Panc1 (cell line): Measurements from ENCODE around the gene PRKCA. TPM values are rescaled to one million over a fixed set of nuclear protein-coding genes. Genes with fewer than 3 reads are reported as not detected.

Experiments
- ATAC-seq: fragments of 200-7000 bp; cut with Tn5 transposase; 2 replicates; pipeline ENCODE4 v1.9.1; 2020; ENCODE audit warnings: mild to moderate bottlenecking, moderate library complexity
- BruUV-seq: library from RNA; stranded (reverse); fragments of 400-500 nt; replicated peaks from 2 replicates; lab custom pipeline; 2021; lab: Mats Ljungman, UMichigan
- CTCF ChIA-PET: fragments of 300-600 bp; sonication (Branson Sonifier 250); formaldehyde crosslinking; loops from one replicate; lab custom pipeline; 2022; ENCODE audit warnings: antibody characterized with exemption; lab: Charles Lee
- POLR2A ChIA-PET: fragments of 300-600 bp; sonication (Branson Sonifier 250); formaldehyde crosslinking; loops from one replicate; lab custom pipeline; 2022; ENCODE audit warnings: antibody characterized with exemption; lab: Charles Lee
- DNase-seq: peaks from one replicate; pipeline ENCODE4 v3.0.0-alpha.2; 2010; ENCODE audit warnings: low read depth, low spot score
- H3K27ac ChIP-seq: 2 replicates; pipeline ENCODE4 v1.5.1; 2011; ENCODE audit warnings: mild to moderate bottlenecking, low read length, inconsistent platforms
- H3K27me3 ChIP-seq: fragments of 200-500 bp; sonication (Bioruptor generic); 2 replicates; pipeline ENCODE4 v1.6.0; 2014; ENCODE audit warnings: low read length, inconsistent platforms; ENCODE audit not compliant: control insufficient read depth, insufficient read depth
- H3K36me3 ChIP-seq: fragments of 200-500 bp; sonication (Bioruptor generic); 2 replicates; pipeline ENCODE4 v1.5.1; 2014; ENCODE audit warnings: inconsistent platforms, mild to moderate bottlenecking, low read length, moderate library complexity; ENCODE audit not compliant: control insufficient read depth, insufficient read depth
- H3K4me1 ChIP-seq: 2 replicates; pipeline ENCODE4 v1.5.1; 2011; ENCODE audit warnings: inconsistent platforms, mild to moderate bottlenecking, low read length, moderate library complexity; ENCODE audit not compliant: control insufficient read depth, insufficient read depth
- H3K4me3 ChIP-seq, 2 experiments: 2 replicates each; pipeline ENCODE4 v1.5.1; 2011 to 2012; ENCODE audit warnings: low read depth in 2 of 2, low read length in 2 of 2, mild to moderate bottlenecking in 2 of 2, inconsistent platforms in 1 of 2, moderate library complexity in 1 of 2
- H3K9me3 ChIP-seq: fragments of 200-500 bp; sonication (Bioruptor generic); 2 replicates; pipeline ENCODE4 v1.5.1; 2014; ENCODE audit warnings: low read depth, mild to moderate bottlenecking, inconsistent platforms, low read length, moderate library complexity; ENCODE audit not compliant: control insufficient read depth, insufficient read depth
- POLR2AphosphoS5 ChIP-seq: IDR thresholded peaks from 2 replicates; pipeline ENCODE4 v1.6.1; 2012; ENCODE audit warnings: mild to moderate bottlenecking, low read depth, low read length, moderate library complexity
- SIN3A ChIP-seq: IDR thresholded peaks from 2 replicates; pipeline ENCODE4 v1.6.1; 2012; ENCODE audit warnings: low read depth, mild to moderate bottlenecking, low read length, moderate library complexity, borderline replicate concordance; ENCODE audit not compliant: insufficient read depth
- TCF7L2 ChIP-seq: IDR thresholded peaks from 2 replicates; pipeline ENCODE4 v1.6.1; 2011; ENCODE audit warnings: mild to moderate bottlenecking, low read depth, low read length, inconsistent platforms
- in situ Hi-C: cut with HindIII; loops from 2 replicates; pipeline ENCODE4 v1.10.0; 2016; ENCODE audit warnings: low sequenced_read_pairs, low pct_unique_long_range_greater_than_20kb
- intact Hi-C: fragments of 100-400 bp; cut with micrococcal nuclease; formaldehyde crosslinking; loops from one replicate; pipeline ENCODE4 v1.10.0; 2022; ENCODE audit not compliant: unreplicated experiment
- total RNA-seq: library from RNA; stranded (reverse); gene quantifications from one replicate; pipeline ENCODE4 v1.2.1, GENCODE V29; 2021; ENCODE audit not compliant: unreplicated experiment
- TF ChIP-seq, protein P1 (sequence below): fragments of 450-650 bp; IDR thresholded peaks from 2 replicates; pipeline ENCODE4 v1.5.1; 2017; ENCODE audit warnings: mild to moderate bottlenecking
- TF ChIP-seq, protein P2 (sequence below), 2 experiments: IDR thresholded peaks; 2 replicates each; pipeline ENCODE4 v1.6.1; 2011 to 2012; ENCODE audit warnings: low read depth in 2 of 2, control low read depth in 1 of 2, low read length in 1 of 2, mild to moderate bottlenecking in 1 of 2, moderate library complexity in 1 of 2; ENCODE audit not compliant: insufficient read depth in 1 of 2

The PRKCA gene
- total RNA-seq, 1 experiment from 2014 or later = 53.0 TPM

- CTCF ChIA-PET = interaction anchor here (0.6 to 0.9 kb wide), 3 partner anchors 10 to 152 kb away, joined by 3 to 8 read pairs (median 5); no protein-coding TSS in a partner anchor
- no TSS peak for BruUV-seq
- Histone ChIP-seq H3K27ac (no peak overlapping the region), H3K9me3 (no peaks in the 10 kb centered on the region), H3K4me1 (peaks cover 8% of the 10 kb centered on the region), H3K27me3 (no peaks in the 10 kb centered on the region), H3K4me3 (no peak overlapping the region), H3K36me3 (no peaks in the 10 kb centered on the region)
- POLR2A ChIA-PET = interaction anchor here (0.6 to 0.7 kb wide), 3 partner anchors 10 to 213 kb away, joined by 3 to 6 read pairs (median 3); no protein-coding TSS in a partner anchor
- DNase-seq (no peak), ATAC-seq (no peak)
- TF ChIP-seq, protein P1, sequence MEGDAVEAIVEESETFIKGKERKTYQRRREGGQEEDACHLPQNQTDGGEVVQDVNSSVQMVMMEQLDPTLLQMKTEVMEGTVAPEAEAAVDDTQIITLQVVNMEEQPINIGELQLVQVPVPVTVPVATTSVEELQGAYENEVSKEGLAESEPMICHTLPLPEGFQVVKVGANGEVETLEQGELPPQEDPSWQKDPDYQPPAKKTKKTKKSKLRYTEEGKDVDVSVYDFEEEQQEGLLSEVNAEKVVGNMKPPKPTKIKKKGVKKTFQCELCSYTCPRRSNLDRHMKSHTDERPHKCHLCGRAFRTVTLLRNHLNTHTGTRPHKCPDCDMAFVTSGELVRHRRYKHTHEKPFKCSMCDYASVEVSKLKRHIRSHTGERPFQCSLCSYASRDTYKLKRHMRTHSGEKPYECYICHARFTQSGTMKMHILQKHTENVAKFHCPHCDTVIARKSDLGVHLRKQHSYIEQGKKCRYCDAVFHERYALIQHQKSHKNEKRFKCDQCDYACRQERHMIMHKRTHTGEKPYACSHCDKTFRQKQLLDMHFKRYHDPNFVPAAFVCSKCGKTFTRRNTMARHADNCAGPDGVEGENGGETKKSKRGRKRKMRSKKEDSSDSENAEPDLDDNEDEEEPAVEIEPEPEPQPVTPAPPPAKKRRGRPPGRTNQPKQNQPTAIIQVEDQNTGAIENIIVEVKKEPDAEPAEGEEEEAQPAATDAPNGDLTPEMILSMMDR = no peak
- TF ChIP-seq POLR2AphosphoS5 (no peak), TCF7L2 (no peak), SIN3A (no peak)
- TF ChIP-seq, protein P2, sequence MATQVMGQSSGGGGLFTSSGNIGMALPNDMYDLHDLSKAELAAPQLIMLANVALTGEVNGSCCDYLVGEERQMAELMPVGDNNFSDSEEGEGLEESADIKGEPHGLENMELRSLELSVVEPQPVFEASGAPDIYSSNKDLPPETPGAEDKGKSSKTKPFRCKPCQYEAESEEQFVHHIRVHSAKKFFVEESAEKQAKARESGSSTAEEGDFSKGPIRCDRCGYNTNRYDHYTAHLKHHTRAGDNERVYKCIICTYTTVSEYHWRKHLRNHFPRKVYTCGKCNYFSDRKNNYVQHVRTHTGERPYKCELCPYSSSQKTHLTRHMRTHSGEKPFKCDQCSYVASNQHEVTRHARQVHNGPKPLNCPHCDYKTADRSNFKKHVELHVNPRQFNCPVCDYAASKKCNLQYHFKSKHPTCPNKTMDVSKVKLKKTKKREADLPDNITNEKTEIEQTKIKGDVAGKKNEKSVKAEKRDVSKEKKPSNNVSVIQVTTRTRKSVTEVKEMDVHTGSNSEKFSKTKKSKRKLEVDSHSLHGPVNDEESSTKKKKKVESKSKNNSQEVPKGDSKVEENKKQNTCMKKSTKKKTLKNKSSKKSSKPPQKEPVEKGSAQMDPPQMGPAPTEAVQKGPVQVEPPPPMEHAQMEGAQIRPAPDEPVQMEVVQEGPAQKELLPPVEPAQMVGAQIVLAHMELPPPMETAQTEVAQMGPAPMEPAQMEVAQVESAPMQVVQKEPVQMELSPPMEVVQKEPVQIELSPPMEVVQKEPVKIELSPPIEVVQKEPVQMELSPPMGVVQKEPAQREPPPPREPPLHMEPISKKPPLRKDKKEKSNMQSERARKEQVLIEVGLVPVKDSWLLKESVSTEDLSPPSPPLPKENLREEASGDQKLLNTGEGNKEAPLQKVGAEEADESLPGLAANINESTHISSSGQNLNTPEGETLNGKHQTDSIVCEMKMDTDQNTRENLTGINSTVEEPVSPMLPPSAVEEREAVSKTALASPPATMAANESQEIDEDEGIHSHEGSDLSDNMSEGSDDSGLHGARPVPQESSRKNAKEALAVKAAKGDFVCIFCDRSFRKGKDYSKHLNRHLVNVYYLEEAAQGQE (IDR thresholded peaks at IDR 0.05; ENCODE audit: insufficient read depth in 1 of 2, low read depth in 2 of 2, low read length in 1 of 2) = no peak
- intact Hi-C loops (no loop called here), in situ Hi-C loops (no loop called here)
Measured at GRCh38 chr17:66414561-66415175, 112.3 kb downstream of the PRKCA start.

DNA sequence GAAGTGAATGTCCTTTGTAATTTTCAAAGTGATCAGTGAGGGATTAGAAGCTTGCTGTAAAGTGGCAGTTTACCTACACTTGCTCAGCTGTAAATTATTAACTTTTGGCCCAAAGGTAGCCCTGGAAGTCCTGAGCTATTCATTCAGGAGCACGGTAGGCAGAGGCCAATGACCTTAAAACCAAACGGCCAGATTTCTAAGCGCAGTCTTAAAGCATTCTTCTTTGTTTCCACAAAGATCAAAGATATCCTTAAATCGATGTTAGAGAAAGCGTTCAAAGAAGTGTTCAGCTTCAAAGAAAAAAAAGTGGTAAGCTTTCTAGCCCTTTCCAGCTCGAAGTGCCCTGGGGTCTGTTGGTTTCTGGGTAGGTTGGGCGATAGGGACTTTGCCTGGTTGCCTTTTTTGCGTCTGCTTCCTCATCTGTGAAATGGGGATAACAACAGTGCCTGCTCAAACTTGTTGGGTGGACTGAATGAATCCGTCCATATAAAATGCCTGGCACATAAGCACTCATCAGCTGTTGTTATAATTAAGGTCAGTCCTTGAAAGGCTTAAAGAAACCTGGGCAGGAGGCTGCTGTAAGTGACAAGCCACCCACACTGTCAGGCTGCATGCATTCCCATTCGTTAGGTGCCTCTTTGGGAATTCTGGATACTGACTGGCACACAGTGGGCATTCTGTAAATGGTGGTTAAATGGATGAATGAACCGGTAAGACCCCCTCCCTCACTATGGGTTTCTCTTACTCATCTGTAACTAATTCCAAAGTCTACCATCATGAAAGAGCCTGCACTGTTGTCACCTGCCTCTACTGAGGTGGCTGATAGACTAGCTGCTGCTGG is 113.2 kb downstream of the PRKCA start:
- no peak for ATAC-seq
- ChIA-PET CTCF (interaction anchor here (0.6 to 0.9 kb wide), 2 partner anchors 11 to 151 kb away, joined by 5 to 8 read pairs; no protein-coding TSS in a partner anchor), POLR2A (interaction anchor here (0.6 kb wide), 2 partner anchors 11 to 18 kb away, joined by 3 read pairs; no protein-coding TSS in a partner anchor)
- intact Hi-C loops (no loop called here), in situ Hi-C loops (no loop called here)
- Histone ChIP-seq H3K36me3 (no peaks in the 10 kb centered on the region), H3K4me3 (no peak overlapping the region), H3K4me1 (peaks cover 8% of the 10 kb centered on the region), H3K27ac (no peak overlapping the region), H3K9me3 (no peaks in the 10 kb centered on the region), H3K27me3 (no peaks in the 10 kb centered on the region)
- DNase-seq = no peak
- TF ChIP-seq, protein P1 = no peak
- TF ChIP-seq SIN3A (no peak), TCF7L2 (no peak)
- no TSS peak for BruUV-seq
